Panc1 (cell line): ENCODE results near the gene ADGRL1. TPM values are rescaled to one million over a fixed set of nuclear protein-coding genes. Genes with fewer than 3 reads are reported as not detected.
A peak's percentile ranks its signal among the peaks of the same experiment; 100 is the strongest.

Experiments used
- ATAC-seq: fragments of 200-7000 bp; cut with Tn5 transposase; 2 replicates; pipeline ENCODE4 v1.9.1; 2020; ENCODE audit warnings: mild to moderate bottlenecking, moderate library complexity
- BruUV-seq: library from RNA; stranded (reverse); fragments of 400-500 nt; replicated peaks from 2 replicates; lab custom pipeline; 2021; lab: Mats Ljungman, UMichigan
- CTCF ChIA-PET: fragments of 300-600 bp; sonication (Branson Sonifier 250); formaldehyde crosslinking; loops from one replicate; lab custom pipeline; 2022; ENCODE audit warnings: antibody characterized with exemption; lab: Charles Lee
- POLR2A ChIA-PET: fragments of 300-600 bp; sonication (Branson Sonifier 250); formaldehyde crosslinking; loops from one replicate; lab custom pipeline; 2022; ENCODE audit warnings: antibody characterized with exemption; lab: Charles Lee
- DNase-seq: peaks from one replicate; pipeline ENCODE4 v3.0.0-alpha.2; 2010; ENCODE audit warnings: low read depth, low spot score
- H3K27ac ChIP-seq: 2 replicates; pipeline ENCODE4 v1.5.1; 2011; ENCODE audit warnings: mild to moderate bottlenecking, low read length, inconsistent platforms
- H3K27me3 ChIP-seq: fragments of 200-500 bp; sonication (Bioruptor generic); 2 replicates; pipeline ENCODE4 v1.6.0; 2014; ENCODE audit warnings: low read length, inconsistent platforms; ENCODE audit not compliant: control insufficient read depth, insufficient read depth
- H3K36me3 ChIP-seq: fragments of 200-500 bp; sonication (Bioruptor generic); 2 replicates; pipeline ENCODE4 v1.5.1; 2014; ENCODE audit warnings: inconsistent platforms, mild to moderate bottlenecking, low read length, moderate library complexity; ENCODE audit not compliant: control insufficient read depth, insufficient read depth
- H3K4me1 ChIP-seq: 2 replicates; pipeline ENCODE4 v1.5.1; 2011; ENCODE audit warnings: inconsistent platforms, mild to moderate bottlenecking, low read length, moderate library complexity; ENCODE audit not compliant: control insufficient read depth, insufficient read depth
- H3K4me3 ChIP-seq, 2 experiments: 2 replicates each; pipeline ENCODE4 v1.5.1; 2011 to 2012; ENCODE audit warnings: low read depth in 2 of 2, low read length in 2 of 2, mild to moderate bottlenecking in 2 of 2, inconsistent platforms in 1 of 2, moderate library complexity in 1 of 2
- H3K9me3 ChIP-seq: fragments of 200-500 bp; sonication (Bioruptor generic); 2 replicates; pipeline ENCODE4 v1.5.1; 2014; ENCODE audit warnings: low read depth, mild to moderate bottlenecking, inconsistent platforms, low read length, moderate library complexity; ENCODE audit not compliant: control insufficient read depth, insufficient read depth
- CTCF ChIP-seq: fragments of 450-650 bp; IDR thresholded peaks from 2 replicates; pipeline ENCODE4 v1.5.1; 2017; ENCODE audit warnings: mild to moderate bottlenecking
- POLR2AphosphoS5 ChIP-seq: IDR thresholded peaks from 2 replicates; pipeline ENCODE4 v1.6.1; 2012; ENCODE audit warnings: mild to moderate bottlenecking, low read depth, low read length, moderate library complexity
- REST ChIP-seq, 2 experiments: IDR thresholded peaks; 2 replicates each; pipeline ENCODE4 v1.6.1; 2011 to 2012; ENCODE audit warnings: low read depth in 2 of 2, control low read depth in 1 of 2, low read length in 1 of 2, mild to moderate bottlenecking in 1 of 2, moderate library complexity in 1 of 2; ENCODE audit not compliant: insufficient read depth in 1 of 2
- SIN3A ChIP-seq: IDR thresholded peaks from 2 replicates; pipeline ENCODE4 v1.6.1; 2012; ENCODE audit warnings: low read depth, mild to moderate bottlenecking, low read length, moderate library complexity, borderline replicate concordance; ENCODE audit not compliant: insufficient read depth
- TCF7L2 ChIP-seq: IDR thresholded peaks from 2 replicates; pipeline ENCODE4 v1.6.1; 2011; ENCODE audit warnings: mild to moderate bottlenecking, low read depth, low read length, inconsistent platforms
- in situ Hi-C: cut with HindIII; loops from 2 replicates; pipeline ENCODE4 v1.10.0; 2016; ENCODE audit warnings: low sequenced_read_pairs, low pct_unique_long_range_greater_than_20kb
- intact Hi-C: fragments of 100-400 bp; cut with micrococcal nuclease; formaldehyde crosslinking; loops from one replicate; pipeline ENCODE4 v1.10.0; 2022; ENCODE audit not compliant: unreplicated experiment
- total RNA-seq: library from RNA; stranded (reverse); gene quantifications from one replicate; pipeline ENCODE4 v1.2.1, GENCODE V29; 2021; ENCODE audit not compliant: unreplicated experiment

ADGRL1 gene
- total RNA-seq, 1 experiment from 2014 or later: 37.7 TPM

- Histone ChIP-seq H3K9me3 (no peaks in the 10 kb centered on the region), H3K27me3 (no peaks in the 10 kb centered on the region), H3K4me3 (no peak overlapping the region), H3K36me3 (no peaks in the 10 kb centered on the region), H3K4me1 (peaks cover 31% of the 10 kb centered on the region), H3K27ac (peak overlapping the region; percentile 68)
- intact Hi-C loops (no loop called here), in situ Hi-C loops (no loop called here)
- ChIA-PET CTCF (no interaction called here), POLR2A (interaction anchor here (0.6 kb wide), 1 partner anchor 64 kb away, joined by 11 read pairs; no protein-coding TSS in a partner anchor)
- BruUV-seq: no TSS peak
- TF ChIP-seq TCF7L2: no peak
- TF ChIP-seq POLR2AphosphoS5: no peak
- TF ChIP-seq REST (IDR thresholded peaks at IDR 0.05; ENCODE audit: insufficient read depth in 1 of 2, low read depth in 2 of 2, low read length in 1 of 2): no peak
- no peak for TF ChIP-seq SIN3A
- no peak for TF ChIP-seq CTCF
- ATAC-seq (no peak), DNase-seq (no peak)
These were observed 93.1 kb downstream of the ADGRL1 start for GRCh38 chr19:14112809-14113385.

- no TSS peak for BruUV-seq
- POLR2A ChIA-PET: interaction anchor here (0.6 kb wide), 1 partner anchor 63 kb away, joined by 11 read pairs; no protein-coding TSS in a partner anchor
These were observed 93.7 kb downstream of the ADGRL1 start for GRCh38 chr19:14112051-14112808.

More at GRCh38 chr19:14112051-14112808, 93.7 kb downstream of the ADGRL1 start:
- Histone ChIP-seq H3K4me3 (no peak overlapping the region), H3K27me3 (no peaks in the 10 kb centered on the region), H3K36me3 (no peaks in the 10 kb centered on the region), H3K9me3 (no peaks in the 10 kb centered on the region), H3K4me1 (peaks cover 31% of the 10 kb centered on the region), H3K27ac (peak overlapping the region; percentile 68)
- intact Hi-C loops (no loop called here), in situ Hi-C loops (no loop called here)
- CTCF ChIA-PET: no interaction called here
- no peak for DNase-seq
- no peak for ATAC-seq
- TF ChIP-seq TCF7L2 (no peak), CTCF (no peak), REST (IDR thresholded peaks at IDR 0.05; ENCODE audit: insufficient read depth in 1 of 2, low read depth in 2 of 2, low read length in 1 of 2) (no peak), POLR2AphosphoS5 (no peak), SIN3A (no peak)
